ENCODE measurements around the gene PPM1E.

DNA sequence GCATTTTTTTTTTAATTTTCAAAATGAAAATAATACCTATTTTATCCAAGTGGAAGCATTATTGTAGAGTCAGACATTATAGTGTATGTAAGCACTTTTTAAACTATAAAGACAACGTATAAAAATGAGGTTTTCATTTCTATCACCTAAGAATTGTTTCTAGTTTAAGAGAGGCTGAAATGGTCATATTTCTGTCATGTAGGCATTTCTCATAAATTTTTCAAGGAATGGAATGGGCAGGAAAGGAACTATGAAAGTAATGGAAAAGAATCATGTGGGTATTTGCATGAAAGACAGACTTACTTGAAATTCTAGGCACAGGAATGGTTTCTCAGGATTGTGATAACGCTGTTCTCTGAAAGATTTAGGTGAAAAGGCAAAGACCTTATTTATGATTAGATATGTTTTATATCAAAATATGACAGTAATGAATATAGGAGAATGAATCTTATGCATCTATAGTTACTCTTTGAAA lies 67.4 kb downstream of the PPM1E start:
- TF ChIP-seq, protein P1, sequence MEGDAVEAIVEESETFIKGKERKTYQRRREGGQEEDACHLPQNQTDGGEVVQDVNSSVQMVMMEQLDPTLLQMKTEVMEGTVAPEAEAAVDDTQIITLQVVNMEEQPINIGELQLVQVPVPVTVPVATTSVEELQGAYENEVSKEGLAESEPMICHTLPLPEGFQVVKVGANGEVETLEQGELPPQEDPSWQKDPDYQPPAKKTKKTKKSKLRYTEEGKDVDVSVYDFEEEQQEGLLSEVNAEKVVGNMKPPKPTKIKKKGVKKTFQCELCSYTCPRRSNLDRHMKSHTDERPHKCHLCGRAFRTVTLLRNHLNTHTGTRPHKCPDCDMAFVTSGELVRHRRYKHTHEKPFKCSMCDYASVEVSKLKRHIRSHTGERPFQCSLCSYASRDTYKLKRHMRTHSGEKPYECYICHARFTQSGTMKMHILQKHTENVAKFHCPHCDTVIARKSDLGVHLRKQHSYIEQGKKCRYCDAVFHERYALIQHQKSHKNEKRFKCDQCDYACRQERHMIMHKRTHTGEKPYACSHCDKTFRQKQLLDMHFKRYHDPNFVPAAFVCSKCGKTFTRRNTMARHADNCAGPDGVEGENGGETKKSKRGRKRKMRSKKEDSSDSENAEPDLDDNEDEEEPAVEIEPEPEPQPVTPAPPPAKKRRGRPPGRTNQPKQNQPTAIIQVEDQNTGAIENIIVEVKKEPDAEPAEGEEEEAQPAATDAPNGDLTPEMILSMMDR (IDR thresholded peaks at IDR 0.05), result no peak
- TF ChIP-seq POLR2A (IDR thresholded peaks at IDR 0.05; ENCODE audit: low read depth) (no peak), EP300 (IDR thresholded peaks at IDR 0.05) (no peak), POLR2AphosphoS5 (IDR thresholded peaks at IDR 0.05) (no peak)

Measured in esophagus muscularis mucosa (tissue), 4 donors.